SK-N-SH treated with all-trans-retinoic acid at 6 μM for 48 hours (cell line): ENCODE results near the gene KLHDC8A.

Experiments
- ATAC-seq: fragments of 200-7000 bp; cut with Tn5 transposase; 3 replicates; pipeline ENCODE4 v1.9.1; 2020; ENCODE audit warnings: mild to moderate bottlenecking, moderate library complexity
- BACH2 ChIP-seq: fragments of 250-450 bp; sonication (Bioruptor Pico); IDR thresholded peaks from 2 replicates; pipeline ENCODE4 v1.9.0; 2021; ENCODE audit warnings: mild to moderate bottlenecking, borderline replicate concordance
- CREB5 ChIP-seq: fragments of 250-450 bp; sonication (Bioruptor Pico); IDR thresholded peaks from 2 replicates; pipeline ENCODE4 v1.5.1; 2020; ENCODE audit warnings: low read depth, mild to moderate bottlenecking, moderate library complexity
- CSDC2 ChIP-seq: fragments of 250-450 bp; sonication (Bioruptor Pico); IDR thresholded peaks from 2 replicates; pipeline ENCODE4 v1.5.0; 2020; ENCODE audit warnings: mild to moderate bottlenecking, moderate library complexity
- CSRNP3 ChIP-seq: fragments of 250-450 bp; sonication (Bioruptor Pico); IDR thresholded peaks from 2 replicates; pipeline ENCODE4 v1.5.1; 2021; ENCODE audit warnings: mild to moderate bottlenecking, moderate library complexity
- ESRRG ChIP-seq: fragments of 250-450 bp; sonication (Bioruptor Pico); IDR thresholded peaks from 2 replicates; pipeline ENCODE4 v1.6.1; 2021; ENCODE audit warnings: mild to moderate bottlenecking
- ISL1 ChIP-seq: fragments of 250-450 bp; sonication (Bioruptor Pico); IDR thresholded peaks from 2 replicates; pipeline ENCODE4 v2.1.2; 2022; ENCODE audit warnings: mild to moderate bottlenecking, moderate library complexity
- OSR1 ChIP-seq: fragments of 250-450 bp; sonication (Bioruptor Pico); IDR thresholded peaks from 2 replicates; pipeline ENCODE4 v1.8.0; 2022; ENCODE audit warnings: moderate library complexity, mild to moderate bottlenecking, inconsistent platforms
- PATZ1 ChIP-seq: fragments of 250-450 bp; sonication (Bioruptor Pico); IDR thresholded peaks from 2 replicates; pipeline ENCODE4 v1.8.0; 2020; ENCODE audit warnings: mild to moderate bottlenecking, moderate library complexity, borderline replicate concordance
- POU6F1 ChIP-seq: fragments of 250-450 bp; sonication (Bioruptor Pico); IDR thresholded peaks from 2 replicates; pipeline ENCODE4 v1.8.0; 2021; ENCODE audit warnings: low read depth, mild to moderate bottlenecking, moderate library complexity, borderline replicate concordance
- PPARA ChIP-seq: fragments of 250-450 bp; sonication (Bioruptor Pico); IDR thresholded peaks from 2 replicates; pipeline ENCODE4 v1.5.0; 2020; ENCODE audit warnings: mild to moderate bottlenecking, borderline replicate concordance
- SNAI2 ChIP-seq: fragments of 250-450 bp; sonication (Bioruptor Pico); IDR thresholded peaks from 2 replicates; pipeline ENCODE4 v1.5.0; 2020; ENCODE audit warnings: mild to moderate bottlenecking, moderate library complexity
- TOX ChIP-seq: fragments of 250-450 bp; sonication (Bioruptor Pico); IDR thresholded peaks from 2 replicates; pipeline ENCODE4 v1.8.0; 2021; ENCODE audit warnings: mild to moderate bottlenecking, moderate library complexity, borderline replicate concordance
- ZFP30 ChIP-seq: fragments of 450-650 bp; formaldehyde crosslinking; IDR thresholded peaks from 2 replicates; pipeline ENCODE4 v1.5.0; 2022; ENCODE audit warnings: mild to moderate bottlenecking, moderate library complexity
- ZNF565 ChIP-seq: fragments of 450-650 bp; formaldehyde crosslinking; conservative IDR thresholded peaks from 2 replicates; pipeline ENCODE4 v1.5.0; 2020; ENCODE audit warnings: low read depth, mild to moderate bottlenecking, moderate library complexity
- ZNF70 ChIP-seq: fragments of 450-650 bp; formaldehyde crosslinking; IDR thresholded peaks from 2 replicates; pipeline ENCODE4 v1.5.0; 2020; ENCODE audit warnings: mild to moderate bottlenecking, moderate library complexity
- ZNF8 ChIP-seq: fragments of 450-650 bp; formaldehyde crosslinking; IDR thresholded peaks from 2 replicates; pipeline ENCODE4 v1.5.0; 2020; ENCODE audit warnings: mild to moderate bottlenecking, moderate library complexity

KLHDC8A gene

GRCh38 chr1:205381305-205381704 lies 24.6 kb upstream of the KLHDC8A start:
- no peak for TF ChIP-seq TOX (CRISPR knock-in tag)
- no peak for TF ChIP-seq SNAI2 (CRISPR knock-in tag)
- no peak for TF ChIP-seq ISL1 (CRISPR knock-in tag)
- TF ChIP-seq PATZ1 = no peak
- no peak for TF ChIP-seq CREB5 (CRISPR knock-in tag)
- TF ChIP-seq CSRNP3 (CRISPR knock-in tag) = no peak
- no peak for TF ChIP-seq BACH2 (CRISPR knock-in tag)
- no peak for TF ChIP-seq OSR1 (CRISPR knock-in tag)
- ATAC-seq = no peak

- no peak for TF ChIP-seq ISL1 (CRISPR knock-in tag)
- TF ChIP-seq SNAI2 (CRISPR knock-in tag) = no peak
- no peak for TF ChIP-seq ZNF8 (CRISPR knock-in tag)
- ATAC-seq = no peak
Observed at GRCh38 chr1:205380882-205381281, 24.2 kb upstream of the KLHDC8A start.

GRCh38 chr1:205379056-205379455 lies 22.3 kb upstream of the KLHDC8A start:
- no peak for ATAC-seq

GRCh38 chr1:205377355-205377754 lies 20.6 kb upstream of the KLHDC8A start:
- no peak for ATAC-seq
- TF ChIP-seq CSDC2 (CRISPR knock-in tag) = no peak
- TF ChIP-seq ZFP30 (CRISPR knock-in tag) = no peak
- TF ChIP-seq CSRNP3 (CRISPR knock-in tag) = no peak
- no peak for TF ChIP-seq OSR1 (CRISPR knock-in tag)
- TF ChIP-seq POU6F1 = no peak
- no peak for TF ChIP-seq ESRRG (CRISPR knock-in tag)
- no peak for TF ChIP-seq SNAI2 (CRISPR knock-in tag)
- no peak for TF ChIP-seq TOX (CRISPR knock-in tag)

More at GRCh38 chr1:205379056-205379455, 22.3 kb upstream of the KLHDC8A start:
- TF ChIP-seq BACH2 (CRISPR knock-in tag) = no peak
- TF ChIP-seq CREB5 (CRISPR knock-in tag) = no peak
- no peak for TF ChIP-seq OSR1 (CRISPR knock-in tag)
- TF ChIP-seq ZNF70 (CRISPR knock-in tag) = no peak
- TF ChIP-seq ISL1 (CRISPR knock-in tag) = no peak
- no peak for TF ChIP-seq ZFP30 (CRISPR knock-in tag)
- TF ChIP-seq TOX (CRISPR knock-in tag) = no peak
- TF ChIP-seq CSDC2 (CRISPR knock-in tag) = no peak
- TF ChIP-seq SNAI2 (CRISPR knock-in tag) = no peak
- no peak for TF ChIP-seq ZNF565 (CRISPR knock-in tag)

- ATAC-seq = no peak
- no peak for TF ChIP-seq SNAI2 (CRISPR knock-in tag)
- TF ChIP-seq PPARA (CRISPR knock-in tag) = no peak
Observed at GRCh38 chr1:205376739-205377138, 20.0 kb upstream of the KLHDC8A start.
